Neural cell (in vitro differentiated cells): ENCODE results near the gene SSR4.

Experiments
- EZH2 ChIP-seq: fragments of 200-600, 300-800 bp; shearing (Covaris generic), sonication (generic); IDR thresholded peaks from 2 replicates; pipeline ENCODE4 v1.6.1; 2014; ENCODE audit warnings: antibody characterized with exemption, low read length, borderline replicate concordance, mild to moderate bottlenecking; ENCODE audit not compliant: insufficient read depth, poor library complexity, severe bottlenecking
- MXI1 ChIP-seq: fragments of 450-650 bp; conservative IDR thresholded peaks from 2 replicates; pipeline ENCODE4 v1.6.1; 2014; ENCODE audit warnings: antibody characterized with exemption, mild to moderate bottlenecking; ENCODE audit not compliant: poor library complexity, severe bottlenecking
- POLR2AphosphoS5 ChIP-seq: IDR thresholded peaks from 2 replicates; pipeline ENCODE4 v1.6.1; 2012
- RAD21 ChIP-seq: fragments of 450-650 bp; conservative IDR thresholded peaks from 2 replicates; pipeline ENCODE4 v1.6.1; 2014; ENCODE audit warnings: antibody characterized with exemption, mild to moderate bottlenecking, moderate library complexity
- TF ChIP-seq, protein P1 (sequence below): fragments of 450-650 bp; IDR thresholded peaks from 2 replicates; pipeline ENCODE4 v1.5.1; 2014; ENCODE audit warnings: antibody characterized with exemption, mild to moderate bottlenecking, moderate library complexity; ENCODE audit not compliant: poor library complexity, severe bottlenecking

- TF ChIP-seq MXI1 (no peak), POLR2AphosphoS5 (no peak), RAD21 (no peak), EZH2 (no peak)
- TF ChIP-seq, protein P1, sequence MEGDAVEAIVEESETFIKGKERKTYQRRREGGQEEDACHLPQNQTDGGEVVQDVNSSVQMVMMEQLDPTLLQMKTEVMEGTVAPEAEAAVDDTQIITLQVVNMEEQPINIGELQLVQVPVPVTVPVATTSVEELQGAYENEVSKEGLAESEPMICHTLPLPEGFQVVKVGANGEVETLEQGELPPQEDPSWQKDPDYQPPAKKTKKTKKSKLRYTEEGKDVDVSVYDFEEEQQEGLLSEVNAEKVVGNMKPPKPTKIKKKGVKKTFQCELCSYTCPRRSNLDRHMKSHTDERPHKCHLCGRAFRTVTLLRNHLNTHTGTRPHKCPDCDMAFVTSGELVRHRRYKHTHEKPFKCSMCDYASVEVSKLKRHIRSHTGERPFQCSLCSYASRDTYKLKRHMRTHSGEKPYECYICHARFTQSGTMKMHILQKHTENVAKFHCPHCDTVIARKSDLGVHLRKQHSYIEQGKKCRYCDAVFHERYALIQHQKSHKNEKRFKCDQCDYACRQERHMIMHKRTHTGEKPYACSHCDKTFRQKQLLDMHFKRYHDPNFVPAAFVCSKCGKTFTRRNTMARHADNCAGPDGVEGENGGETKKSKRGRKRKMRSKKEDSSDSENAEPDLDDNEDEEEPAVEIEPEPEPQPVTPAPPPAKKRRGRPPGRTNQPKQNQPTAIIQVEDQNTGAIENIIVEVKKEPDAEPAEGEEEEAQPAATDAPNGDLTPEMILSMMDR: no peak
Measured at GRCh38 chrX:153819384-153820040, 25.0 kb downstream of the SSR4 start.
